Common myeloid progenitor, CD34-positive (primary cell): ENCODE results near the gene AP3D1.
"Not testable (repeated sequence)": the region's sequence is repeated elsewhere in the genome, so short reads cannot be mapped to it uniquely, and the experiment has no call there.

Experiments
- CTCF ChIA-PET: fragments of 350-600 bp; sonication (Branson Sonifier 250); formaldehyde crosslinking; loops from one replicate; lab custom pipeline; 2021; ENCODE audit warnings: antibody characterized with exemption; lab: Charles Lee
- POLR2A ChIA-PET: fragments of 350-600 bp; sonication (Branson Sonifier 250); formaldehyde crosslinking; loops from one replicate; lab custom pipeline; 2021; ENCODE audit warnings: antibody characterized with exemption; lab: Charles Lee
- DNase-seq, 3 donors: peaks; one replicate each; pipeline versions ENCODE4 v3.0.0 to v3.0.0-alpha.2; 2013
- H3K27ac ChIP-seq, 2 experiments: 1 replicate in 1 of 2; 2 replicates in 1 of 2; pipeline ENCODE4 v1.7.0; 2013; ENCODE audit warnings: inconsistent platforms in 2 of 2, low read length in 2 of 2, mild to moderate bottlenecking in 2 of 2, low read depth in 1 of 2, moderate library complexity in 1 of 2; ENCODE audit not compliant: severe bottlenecking in 2 of 2, insufficient read depth in 1 of 2, poor library complexity in 1 of 2
- H3K27me3 ChIP-seq, 5 experiments: replicated peaks in 2 of 5; 1 replicate in 3 of 5; 2 replicates in 2 of 5; pipeline versions ENCODE4 v1.6.1 to v1.7.0; 2013; ENCODE audit warnings: low read length in 4 of 5, mild to moderate bottlenecking in 2 of 5, moderate library complexity in 2 of 5, inconsistent platforms in 1 of 5; ENCODE audit not compliant: insufficient read depth in 5 of 5, control insufficient read depth in 4 of 5
- H3K36me3 ChIP-seq, 4 experiments: 1 replicate in 2 of 4; 2 replicates in 2 of 4; pipeline versions ENCODE4 v1.6.1 to v1.7.0; 2013; ENCODE audit warnings: low read length in 3 of 4, control low read depth in 1 of 4, mild to moderate bottlenecking in 1 of 4; ENCODE audit not compliant: control insufficient read depth in 4 of 4, insufficient read depth in 4 of 4
- H3K4me1 ChIP-seq, 4 experiments: 1 replicate in 3 of 4; 2 replicates in 1 of 4; pipeline versions ENCODE4 v1.6.1 to v1.7.1; 2013; ENCODE audit warnings: low read length in 3 of 4, mild to moderate bottlenecking in 3 of 4, control low read depth in 1 of 4, inconsistent platforms in 1 of 4, moderate library complexity in 1 of 4; ENCODE audit not compliant: control insufficient read depth in 4 of 4, insufficient read depth in 4 of 4; ENCODE audit errors: control extremely low read depth in 1 of 4
- H3K4me3 ChIP-seq, 7 experiments: 1 replicate in 4 of 7; 2 replicates in 3 of 7; pipeline versions ENCODE4 v1.5.1 to v1.7.0; 2013; ENCODE audit warnings: mild to moderate bottlenecking in 7 of 7, low read length in 6 of 7, moderate library complexity in 6 of 7, inconsistent platforms in 2 of 7, low read depth in 2 of 7, control low read depth in 1 of 7; ENCODE audit not compliant: insufficient read depth in 4 of 7, control insufficient read depth in 1 of 7; ENCODE audit errors: extremely low read depth in 1 of 7
- H3K9me3 ChIP-seq, 5 experiments: 1 replicate in 4 of 5; 2 replicates in 1 of 5; pipeline versions ENCODE4 v1.6.1 to v1.7.1; 2013; ENCODE audit warnings: low read length in 4 of 5, mild to moderate bottlenecking in 2 of 5, inconsistent platforms in 1 of 5, low read depth in 1 of 5, moderate library complexity in 1 of 5; ENCODE audit not compliant: control insufficient read depth in 4 of 5, insufficient read depth in 2 of 5; ENCODE audit errors: control extremely low read depth in 1 of 5
- WGBS: methylation state at CpG from one replicate; pipeline ENCODE4 v1.1.5; 2013; ENCODE audit not compliant: insufficient coverage; 5-methylcytosine and 5-hydroxymethylcytosine counted together

Gene AP3D1

DNA sequence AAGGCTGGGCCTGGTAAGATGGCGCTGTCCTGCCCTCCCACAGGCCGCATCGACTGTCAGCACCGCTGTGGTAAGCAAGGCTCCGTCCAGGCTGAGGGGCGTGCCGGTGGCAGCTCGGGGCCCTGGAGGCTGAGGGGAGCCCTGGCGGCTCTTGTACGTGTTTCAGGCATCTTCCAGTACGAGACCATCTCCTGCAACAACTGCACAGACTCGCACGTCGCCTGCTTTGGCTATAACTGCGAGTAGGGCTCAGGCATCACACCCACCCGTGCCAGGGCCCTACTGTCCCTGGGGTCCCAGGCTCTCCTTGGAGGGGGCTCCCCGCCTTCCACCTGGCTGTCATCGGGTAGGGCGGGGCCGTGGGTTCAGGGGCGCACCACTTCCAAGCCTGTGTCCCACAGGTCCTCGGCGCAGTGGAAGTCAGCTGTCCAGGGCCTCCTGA lies 53.5 kb downstream of the AP3D1 start:
- CTCF ChIA-PET = interaction anchor here (0.7 to 1.0 kb wide), 2 partner anchors 40 to 66 kb away, joined by 3 read pairs; no protein-coding TSS in a partner anchor

DNA sequence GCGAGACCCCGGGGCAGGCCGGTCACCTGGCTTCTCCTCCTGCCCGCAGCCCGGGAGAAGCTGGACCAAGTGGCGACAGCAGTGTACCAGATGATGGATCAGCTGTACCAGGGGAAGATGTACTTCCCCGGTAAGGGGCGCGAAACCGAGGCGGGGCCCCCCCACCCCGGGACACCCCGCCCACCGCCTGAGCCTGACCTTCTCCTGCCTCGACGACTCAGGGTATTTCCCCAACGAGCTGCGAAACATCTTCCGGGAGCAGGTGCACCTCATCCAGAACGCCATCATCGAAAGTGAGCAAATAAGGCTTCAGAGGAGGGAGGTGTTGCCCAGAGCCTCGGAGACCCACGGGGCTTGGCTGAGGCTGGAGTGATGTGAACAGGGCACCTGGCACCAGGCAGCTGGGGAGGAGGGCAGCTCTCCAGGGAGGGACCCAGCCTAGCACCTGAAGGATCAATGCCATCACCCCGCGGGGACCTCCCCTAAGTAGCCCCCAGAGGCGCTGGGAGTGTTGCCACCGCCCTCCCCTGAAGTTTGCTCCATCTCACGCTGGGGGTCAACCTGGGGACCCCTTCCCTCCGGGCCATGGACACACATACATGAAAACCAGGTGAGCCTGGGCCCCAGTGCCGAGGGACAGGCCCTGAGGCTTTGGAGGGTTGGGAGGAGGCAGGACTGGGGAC lies 54.0 kb downstream of the AP3D1 start:
- 33% methylated on average over 29 of the region's 30 CpGs for WGBS
- DNase-seq = no peak

More for the DNA sequence above, 53.5 kb downstream of the AP3D1 start:
- no peak overlapping the region for H3K4me3 ChIP-seq
- POLR2A ChIA-PET = no interaction called here
- H3K27ac ChIP-seq = no peak overlapping the region
- no peaks in the 10 kb centered on the region for H3K9me3 ChIP-seq
- H3K4me1 ChIP-seq = peaks cover 9 to 37% (median 36%) of the 10 kb centered on the region in 4 experiments
- WGBS = 95% methylated on average over 23 of the region's 23 CpGs
- DNase-seq = peak in 2 of 3 donors; percentile 22 to 44
- no peaks in the 10 kb centered on the region for H3K27me3 ChIP-seq
- peaks cover 2 to 37% (median 26%) of the 10 kb centered on the region in 4 experiments for H3K36me3 ChIP-seq

DNA sequence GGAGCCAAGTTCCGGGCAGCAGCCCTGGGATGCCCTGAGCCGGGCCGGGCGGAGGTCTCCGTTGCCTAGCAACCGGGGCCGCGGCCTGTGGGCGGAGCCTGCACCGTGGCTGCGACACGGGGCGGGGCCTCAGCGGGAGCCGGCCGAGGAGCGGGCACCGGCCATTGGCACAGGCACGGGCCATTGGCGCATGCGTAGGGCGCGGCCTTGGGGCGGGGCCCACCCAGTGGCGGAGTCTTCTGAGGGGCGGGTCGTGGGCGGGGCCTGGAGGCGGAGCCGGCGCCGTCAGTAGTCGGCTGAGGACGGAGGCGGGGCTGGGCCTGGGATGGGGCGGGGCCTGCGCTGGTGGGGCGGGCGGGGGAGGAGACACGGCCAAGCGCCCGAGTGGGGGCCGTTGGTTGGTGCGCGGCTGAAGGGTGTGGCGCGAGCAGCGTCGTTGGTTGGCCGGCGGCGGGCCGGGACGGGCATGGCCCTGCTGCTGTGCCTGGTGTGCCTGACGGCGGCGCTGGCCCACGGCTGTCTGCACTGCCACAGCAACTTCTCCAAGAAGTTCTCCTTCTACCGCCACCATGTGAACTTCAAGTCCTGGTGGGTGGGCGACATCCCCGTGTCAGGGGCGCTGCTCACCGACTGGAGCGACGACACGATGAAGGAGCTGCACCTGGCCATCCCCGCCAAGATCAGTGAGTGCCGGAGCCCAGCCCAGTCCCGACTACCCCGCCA lies 54.7 kb downstream of the AP3D1 start, which contains the start of gene IZUMO4:
IZUMO4 (plus strand) TSS at position 436 of the 723 bp plus-strand sequence; CDS start at position 467, 31 bp downstream.
- 0% methylated on average over 59 of the region's 70 CpGs for WGBS
- Histone ChIP-seq H3K27ac (peak within 1 kb of the TSS; percentile 68 to 92), H3K4me3 (peak within 1 kb of the TSS; percentile 61 to 85 (median 82)), H3K27me3 (no peaks in the 10 kb centered on the region), H3K9me3 (no peaks in the 10 kb centered on the region), H3K4me1 (peaks cover 11 to 50% (median 47%) of the 10 kb centered on the region in 4 experiments), H3K36me3 (peaks cover 2 to 34% (median 22%) of the 10 kb centered on the region in 4 experiments)
- ChIA-PET POLR2A (interaction anchor here (0.6 to 2.3 kb wide), 3 partner anchors 9 to 46 kb away, joined by 3 to 10 read pairs (median 3); no protein-coding TSS in a partner anchor), CTCF (interaction anchor here (0.8 to 1.0 kb wide), 3 partner anchors 8 to 41 kb away, joined by 3 read pairs; no protein-coding TSS in a partner anchor)
- peak; percentile 95 to 98 (median 98) for DNase-seq

More for the DNA sequence above, 54.0 kb downstream of the AP3D1 start:
- H3K4me3 ChIP-seq = peak overlapping the region in 5 of 7 experiments; percentile 53 to 74 (median 62)
- H3K4me1 ChIP-seq = peaks cover 11 to 43% (median 41%) of the 10 kb centered on the region in 4 experiments
- ChIA-PET POLR2A (interaction anchor here (1.2 kb wide), 1 partner anchor 15 kb away, joined by 3 read pairs; no protein-coding TSS in a partner anchor), CTCF (interaction anchor here (0.7 to 1.0 kb wide), 4 partner anchors 9 to 65 kb away, joined by 3 read pairs; no protein-coding TSS in a partner anchor)
- peak overlapping the region in 1 of 2 experiments; percentile 49 for H3K27ac ChIP-seq
- H3K27me3 ChIP-seq = no peaks in the 10 kb centered on the region
- H3K9me3 ChIP-seq = no peaks in the 10 kb centered on the region
- peaks cover 2 to 40% (median 26%) of the 10 kb centered on the region in 4 experiments for H3K36me3 ChIP-seq

DNA sequence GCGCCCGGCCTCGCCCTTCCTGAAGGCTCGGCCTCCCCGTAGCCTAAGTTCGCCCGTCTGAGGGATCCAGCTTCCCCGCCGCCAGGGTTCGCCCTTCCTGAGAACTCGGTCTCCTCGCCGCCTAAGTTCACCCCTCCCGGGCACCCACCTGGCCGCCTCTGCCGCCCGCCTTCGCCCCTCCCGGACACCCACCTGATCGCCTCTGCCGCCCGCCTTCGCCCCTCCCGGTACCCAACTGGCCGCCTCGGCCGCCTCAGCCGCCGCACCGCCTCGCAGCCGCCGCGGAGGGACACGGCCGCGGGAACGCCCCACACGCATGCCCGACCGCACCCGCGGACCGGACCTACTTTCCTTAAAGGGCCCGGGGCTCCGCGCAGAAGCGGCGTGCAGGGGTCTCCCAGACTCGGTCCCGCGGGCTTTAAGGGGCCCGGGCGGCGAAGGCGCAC lies 55.3 kb downstream of the AP3D1 start, which contains the start of gene MOB3A:
MOB3A (minus strand) TSS at position 293 of the 446 bp plus-strand sequence. CDS start 17,766 bp downstream, outside the sequence.
- peak within 1 kb of the TSS; percentile 61 to 85 (median 82) for H3K4me3 ChIP-seq
- ChIA-PET POLR2A (interaction anchor here (0.6 to 2.3 kb wide), 5 partner anchors 8 to 442 kb away, joined by 3 to 10 read pairs (median 3); no protein-coding TSS in a partner anchor), CTCF (interaction anchor here (1.3 to 3.5 kb wide), 3 partner anchors 9 to 27 kb away, joined by 7 to 24 read pairs (median 9); no protein-coding TSS in a partner anchor)
- H3K27ac ChIP-seq = peak within 1 kb of the TSS; percentile 68 to 92
- DNase-seq = peak; percentile 92 to 97 (median 95)
- H3K9me3 ChIP-seq = no peaks in the 10 kb centered on the region
- H3K4me1 ChIP-seq = peaks cover 13 to 56% (median 52%) of the 10 kb centered on the region in 4 experiments
- H3K27me3 ChIP-seq = no peaks in the 10 kb centered on the region
- WGBS = 0% methylated on average over 45 of the region's 56 CpGs
- H3K36me3 ChIP-seq = peaks cover 2 to 28% (median 17%) of the 10 kb centered on the region in 4 experiments

DNA sequence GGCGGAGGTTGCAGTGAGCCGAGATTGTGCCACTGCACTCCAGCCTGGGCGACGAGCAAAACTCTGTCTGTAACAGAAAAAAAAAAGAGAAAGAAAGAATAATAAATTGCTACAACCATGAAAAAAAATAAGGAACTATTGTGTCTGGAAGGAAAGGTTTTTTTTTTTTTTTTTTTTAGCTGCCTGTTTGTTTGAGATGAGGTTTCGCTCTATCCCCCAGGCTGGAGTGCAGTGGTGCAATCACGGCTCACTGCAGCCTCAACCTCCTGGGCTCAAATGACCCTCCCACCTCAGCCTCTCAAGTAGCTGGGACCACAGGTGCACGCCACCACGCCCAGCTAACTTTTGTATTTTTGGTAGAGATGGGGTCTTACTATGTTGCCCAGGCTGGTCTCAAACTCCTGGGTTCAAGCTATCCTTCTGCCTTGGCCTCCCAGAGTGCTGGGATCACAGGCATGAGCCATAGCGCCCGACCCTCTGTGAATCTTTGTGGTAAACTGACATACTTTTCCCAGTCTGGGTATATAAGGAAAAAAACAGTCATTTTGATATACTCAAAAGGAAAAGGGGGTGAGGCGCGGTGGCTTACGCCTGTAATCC lies 59.3 kb downstream of the AP3D1 start:
- 80% methylated on average over 1 of the region's 13 CpGs for WGBS
- POLR2A ChIA-PET = not testable (repeated sequence)
- H3K36me3 ChIP-seq = peaks cover 0 to 14% (median 2%) of the 10 kb centered on the region in 4 experiments

DNA sequence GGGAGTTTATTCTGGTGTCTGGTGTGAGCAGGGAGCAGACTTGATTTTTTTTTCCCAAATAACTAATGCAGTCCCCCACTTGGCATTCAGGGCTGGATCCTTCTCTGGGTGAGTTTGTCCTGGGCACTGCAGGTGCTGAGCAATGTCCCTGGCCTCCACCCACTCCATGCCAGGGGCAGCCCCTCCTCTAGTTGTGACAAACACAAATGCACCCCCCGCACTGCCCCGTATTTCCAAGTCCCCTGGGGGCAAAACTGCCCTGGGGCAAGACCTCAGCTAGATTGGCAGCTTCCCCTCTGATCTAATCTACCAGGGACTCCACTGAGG lies 61.7 kb downstream of the AP3D1 start:
- Histone ChIP-seq H3K4me3 (peak overlapping the region in 5 of 7 experiments; percentile 10 to 54 (median 43)), H3K9me3 (no peaks in the 10 kb centered on the region), H3K36me3 (peaks cover 0 to 14% (median 2%) of the 10 kb centered on the region in 4 experiments), H3K27ac (peak overlapping the region in 1 of 2 experiments; percentile 72), H3K27me3 (no peaks in the 10 kb centered on the region), H3K4me1 (peaks cover 20 to 99% (median 94%) of the 10 kb centered on the region in 4 experiments)
- WGBS = 6% methylated on average over 2 of the region's 2 CpGs
- ChIA-PET POLR2A (interaction anchor here (1.7 kb wide), 1 partner anchor 38 kb away, joined by 10 read pairs; the partner anchor contains the start of gene MKNK2), CTCF (interaction anchor here (0.8 to 3.0 kb wide), 5 partner anchors 9 to 73 kb away, joined by 3 to 8 read pairs (median 4); no protein-coding TSS in a partner anchor)
- no peak for DNase-seq

More for the DNA sequence above, 59.3 kb downstream of the AP3D1 start:
- peak in 2 of 3 donors; percentile 45 for DNase-seq
- CTCF ChIA-PET = interaction anchor here (0.7 to 3.0 kb wide), 9 partner anchors 11 to 69 kb away, joined by 3 to 9 read pairs (median 3); partner anchors contain the start of gene MKNK2
- not testable (repeated sequence) for H3K27ac ChIP-seq, H3K4me3 ChIP-seq, H3K27me3 ChIP-seq, H3K9me3 ChIP-seq
- H3K4me1 ChIP-seq = peaks cover 20 to 88% (median 84%) of the 10 kb centered on the region in 4 experiments
